Measurements from ENCODE around the gene PRKN.
"Not testable (repeated sequence)": the region's sequence is repeated elsewhere in the genome, so short reads cannot be mapped to it uniquely, and the experiment has no call there.

The PRKN gene

DNA sequence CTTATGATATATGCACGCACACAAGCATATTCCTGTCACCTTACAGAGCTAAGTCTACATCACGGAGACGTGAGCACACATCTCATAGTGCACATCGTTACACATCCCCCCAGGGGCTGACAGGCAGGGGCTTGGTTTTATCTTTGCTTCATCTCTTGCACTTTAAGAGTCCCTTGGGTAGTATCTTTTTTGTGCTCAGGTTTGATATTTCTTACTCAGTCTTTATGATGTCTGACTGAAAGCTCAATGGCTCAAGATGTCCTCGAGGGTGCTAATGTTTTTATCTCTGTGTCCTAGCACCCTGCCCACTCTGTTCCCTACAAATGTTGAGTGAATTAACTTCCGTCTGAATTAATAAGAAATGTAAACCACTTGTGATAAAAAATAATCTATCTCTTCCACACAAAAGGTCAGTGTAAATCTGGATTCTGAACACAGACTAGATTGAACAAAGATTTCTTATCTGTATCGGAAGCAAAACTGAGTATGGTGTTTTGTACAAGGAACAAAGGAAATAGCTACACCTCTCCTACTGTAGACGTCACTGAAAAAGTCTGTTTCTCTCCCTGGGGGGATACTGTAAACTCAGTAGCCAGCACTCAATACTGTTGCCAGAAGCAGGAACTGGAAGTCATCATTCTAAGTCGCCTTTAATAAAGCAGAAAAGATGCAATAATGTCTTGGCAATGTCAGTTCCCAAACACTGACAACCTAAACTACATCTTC is 195.1 kb downstream of the PRKN start:
- Mint-ChIP-seq H3K4me1 (ENCODE audit: low read depth) (no peaks in the 10 kb centered on the region), H3K4me3 (no peak overlapping the region), H3K27ac (no peak overlapping the region), H3K36me3 (peaks cover 2% of the 10 kb centered on the region), H3K27me3 (no peaks in the 10 kb centered on the region), H3K9me3 (ENCODE audit: low read depth) (no peaks in the 10 kb centered on the region)

DNA sequence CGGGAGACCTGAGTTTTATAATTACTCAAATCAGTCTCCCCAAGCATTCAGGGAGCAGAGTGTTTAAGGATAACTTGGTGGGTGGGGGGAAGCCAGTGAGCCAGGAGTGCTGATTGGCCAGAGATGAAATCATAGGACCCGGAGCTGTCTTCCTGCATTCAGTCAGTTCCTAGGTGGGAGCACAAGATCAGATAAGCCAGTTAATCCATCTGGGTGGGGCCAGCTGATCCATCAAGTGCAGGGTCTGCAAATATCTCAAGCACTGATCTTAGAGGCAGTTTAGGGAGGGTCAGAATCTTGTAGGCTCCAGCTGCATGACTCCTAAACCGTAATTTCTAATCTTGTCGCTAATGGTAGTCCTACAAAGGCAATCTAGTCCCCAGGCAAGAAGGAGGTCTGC is 196.2 kb downstream of the PRKN start:
- not testable (repeated sequence) for H3K4me1 Mint-ChIP-seq (ENCODE audit: low read depth); H3K27me3 Mint-ChIP-seq; H3K27ac Mint-ChIP-seq; H3K36me3 Mint-ChIP-seq; H3K9me3 Mint-ChIP-seq (ENCODE audit: low read depth); H3K4me3 Mint-ChIP-seq

- H3K4me1 Mint-ChIP-seq (ENCODE audit: low read depth): no peaks in the 10 kb centered on the region
Measured at GRCh38 chr6:162528538-162528937, 199.0 kb downstream of the PRKN start.

GRCh38 chr6:162526960-162527359 is 200.6 kb downstream of the PRKN start:
- Mint-ChIP-seq H3K4me3 (no peak overlapping the region), H3K9me3 (ENCODE audit: low read depth) (no peaks in the 10 kb centered on the region), H3K4me1 (ENCODE audit: low read depth) (no peaks in the 10 kb centered on the region), H3K27ac (no peak overlapping the region), H3K36me3 (peaks cover 6% of the 10 kb centered on the region), H3K27me3 (no peaks in the 10 kb centered on the region)

More at GRCh38 chr6:162528538-162528937, 199.0 kb downstream of the PRKN start:
- H3K36me3 Mint-ChIP-seq: peaks cover 2% of the 10 kb centered on the region
- H3K9me3 Mint-ChIP-seq (ENCODE audit: low read depth): no peaks in the 10 kb centered on the region
- no peaks in the 10 kb centered on the region for H3K27me3 Mint-ChIP-seq
- no peak overlapping the region for H3K4me3 Mint-ChIP-seq
- H3K27ac Mint-ChIP-seq: no peak overlapping the region

- no peak overlapping the region for H3K27ac Mint-ChIP-seq
- peaks cover 6% of the 10 kb centered on the region for H3K36me3 Mint-ChIP-seq
- H3K9me3 Mint-ChIP-seq (ENCODE audit: low read depth): no peaks in the 10 kb centered on the region
- H3K27me3 Mint-ChIP-seq: no peaks in the 10 kb centered on the region
- no peaks in the 10 kb centered on the region for H3K4me1 Mint-ChIP-seq (ENCODE audit: low read depth)
- no peak overlapping the region for H3K4me3 Mint-ChIP-seq
Measured at GRCh38 chr6:162525181-162525580, 202.4 kb downstream of the PRKN start.

DNA sequence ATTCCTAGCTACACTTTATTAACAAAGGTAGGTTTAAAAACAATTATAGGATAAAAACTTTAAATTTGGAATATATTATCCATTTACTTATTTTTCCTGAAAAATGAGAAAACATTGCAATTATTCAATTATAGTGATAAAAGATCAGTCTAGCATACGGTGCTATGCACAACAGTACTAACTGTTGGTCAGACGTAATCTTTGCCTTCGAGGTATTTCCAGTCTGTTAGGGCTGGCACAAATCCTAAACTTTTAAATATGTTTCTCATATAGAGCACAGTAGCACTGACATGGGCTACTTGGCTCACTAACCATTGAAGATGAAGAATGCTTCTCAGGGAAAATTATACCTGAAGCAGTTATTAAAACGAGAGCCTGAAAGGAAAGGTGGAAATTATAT is 214.8 kb downstream of the PRKN start:
- Mint-ChIP-seq H3K4me1 (ENCODE audit: low read depth) (no peaks in the 10 kb centered on the region), H3K27me3 (no peaks in the 10 kb centered on the region), H3K9me3 (ENCODE audit: low read depth) (no peaks in the 10 kb centered on the region), H3K36me3 (peaks cover 3% of the 10 kb centered on the region), H3K27ac (no peak overlapping the region), H3K4me3 (no peak overlapping the region)

DNA sequence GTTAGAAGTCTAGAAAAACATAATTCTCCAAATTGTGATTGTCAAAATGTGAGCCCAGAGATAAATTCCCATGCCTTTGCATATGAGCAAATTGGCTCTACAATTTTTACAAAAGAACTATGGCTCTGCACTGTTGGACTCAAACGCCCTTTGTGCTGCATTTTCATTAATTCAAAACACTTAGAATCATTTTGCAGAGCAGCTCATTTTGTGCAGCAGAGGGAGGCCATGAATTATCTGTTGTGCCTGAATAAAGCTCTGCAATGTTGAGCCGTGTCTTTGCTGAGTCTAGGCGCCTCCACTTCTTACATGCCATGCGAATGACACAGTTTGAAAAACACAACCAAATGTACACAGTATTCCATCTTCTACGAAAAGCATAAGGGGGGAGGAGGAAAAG is 230.2 kb downstream of the PRKN start:
- H3K36me3 Mint-ChIP-seq: no peaks in the 10 kb centered on the region
- H3K27ac Mint-ChIP-seq: no peak overlapping the region
- H3K4me1 Mint-ChIP-seq (ENCODE audit: low read depth): no peaks in the 10 kb centered on the region
- H3K9me3 Mint-ChIP-seq (ENCODE audit: low read depth): no peaks in the 10 kb centered on the region
- H3K4me3 Mint-ChIP-seq: no peak overlapping the region
- H3K27me3 Mint-ChIP-seq: no peaks in the 10 kb centered on the region

DNA sequence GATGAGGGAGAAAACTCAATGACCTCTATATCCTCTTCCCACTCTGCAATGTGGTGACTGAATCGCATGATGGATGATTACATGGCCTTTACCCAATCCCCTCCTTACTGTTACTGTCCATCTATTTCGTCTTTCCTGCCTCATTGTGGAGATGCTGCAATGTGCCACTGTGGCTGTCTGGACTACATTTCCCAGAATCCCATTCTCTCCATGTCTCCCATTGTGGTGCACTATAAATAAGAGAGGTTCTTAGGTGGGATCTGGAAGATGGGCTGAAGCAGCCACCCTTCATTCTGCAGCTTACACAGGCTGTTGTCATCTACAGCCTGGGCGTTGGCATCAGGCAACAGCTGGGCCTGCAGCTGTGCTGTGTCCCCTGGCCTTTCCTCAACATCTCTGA is 233.6 kb downstream of the PRKN start:
- H3K4me3 Mint-ChIP-seq: no peak overlapping the region
- H3K27me3 Mint-ChIP-seq: no peaks in the 10 kb centered on the region
- H3K36me3 Mint-ChIP-seq: peaks cover 7% of the 10 kb centered on the region
- H3K4me1 Mint-ChIP-seq (ENCODE audit: low read depth): no peaks in the 10 kb centered on the region
- no peaks in the 10 kb centered on the region for H3K9me3 Mint-ChIP-seq (ENCODE audit: low read depth)
- no peak overlapping the region for H3K27ac Mint-ChIP-seq

DNA sequence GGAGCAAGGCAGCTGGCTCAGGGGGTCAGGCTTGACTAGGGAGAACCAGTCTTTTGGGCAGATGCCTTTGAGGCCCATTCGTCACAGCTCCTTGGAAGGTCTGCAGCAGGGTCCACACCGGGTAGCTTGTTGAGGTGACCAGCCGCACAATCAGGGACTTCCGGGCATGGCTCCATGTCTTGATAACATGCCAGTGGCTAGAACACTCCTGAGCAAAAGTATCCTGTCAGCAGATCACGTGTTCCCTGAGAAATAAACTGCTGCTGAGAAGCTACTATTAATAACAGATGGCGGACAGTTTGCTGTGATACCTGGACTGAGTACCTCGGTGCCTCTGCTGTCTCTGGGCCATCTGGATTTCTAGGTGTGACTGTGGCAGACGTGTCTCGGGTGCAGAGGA is 235.9 kb downstream of the PRKN start:
- no peak overlapping the region for H3K4me3 Mint-ChIP-seq
- no peaks in the 10 kb centered on the region for H3K4me1 Mint-ChIP-seq (ENCODE audit: low read depth)
- H3K27me3 Mint-ChIP-seq: no peaks in the 10 kb centered on the region
- no peak overlapping the region for H3K27ac Mint-ChIP-seq
- H3K9me3 Mint-ChIP-seq (ENCODE audit: low read depth): no peaks in the 10 kb centered on the region
- H3K36me3 Mint-ChIP-seq: peaks cover 9% of the 10 kb centered on the region

GRCh38 chr6:162489101-162489976 is 238.2 kb downstream of the PRKN start:
- Mint-ChIP-seq H3K4me3 (no peak overlapping the region), H3K27ac (no peak overlapping the region), H3K36me3 (peaks cover 9% of the 10 kb centered on the region), H3K4me1 (ENCODE audit: low read depth) (no peaks in the 10 kb centered on the region), H3K27me3 (no peaks in the 10 kb centered on the region), H3K9me3 (ENCODE audit: low read depth) (no peaks in the 10 kb centered on the region)

GRCh38 chr6:162488444-162488843 is 239.1 kb downstream of the PRKN start:
- H3K27me3 Mint-ChIP-seq: no peaks in the 10 kb centered on the region
- H3K4me1 Mint-ChIP-seq (ENCODE audit: low read depth): no peaks in the 10 kb centered on the region
- no peak overlapping the region for H3K4me3 Mint-ChIP-seq
- peaks cover 9% of the 10 kb centered on the region for H3K36me3 Mint-ChIP-seq
- H3K9me3 Mint-ChIP-seq (ENCODE audit: low read depth): no peaks in the 10 kb centered on the region
- H3K27ac Mint-ChIP-seq: no peak overlapping the region

DNA sequence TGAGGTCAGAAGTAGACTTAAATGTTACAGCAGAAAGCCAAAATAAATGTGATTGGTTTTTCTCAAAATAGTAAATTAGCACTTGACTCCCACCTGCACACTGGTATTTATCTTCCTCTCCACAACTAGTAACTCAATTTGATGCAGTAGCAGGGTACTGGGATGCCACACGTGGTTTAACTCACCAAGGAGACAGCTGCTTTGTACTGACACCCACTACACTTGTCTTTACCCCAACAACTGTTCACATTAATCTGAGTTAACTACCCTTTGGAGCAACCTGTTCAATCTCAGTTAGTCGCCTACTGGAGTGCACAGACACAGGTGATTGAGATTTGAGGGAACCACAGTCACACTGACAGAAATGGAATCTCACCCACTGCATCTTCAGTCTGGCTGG is 242.1 kb downstream of the PRKN start:
- Mint-ChIP-seq H3K27me3 (no peaks in the 10 kb centered on the region), H3K4me1 (ENCODE audit: low read depth) (no peaks in the 10 kb centered on the region), H3K4me3 (no peak overlapping the region), H3K9me3 (ENCODE audit: low read depth) (no peaks in the 10 kb centered on the region), H3K27ac (no peak overlapping the region), H3K36me3 (peaks cover 11% of the 10 kb centered on the region)

DNA sequence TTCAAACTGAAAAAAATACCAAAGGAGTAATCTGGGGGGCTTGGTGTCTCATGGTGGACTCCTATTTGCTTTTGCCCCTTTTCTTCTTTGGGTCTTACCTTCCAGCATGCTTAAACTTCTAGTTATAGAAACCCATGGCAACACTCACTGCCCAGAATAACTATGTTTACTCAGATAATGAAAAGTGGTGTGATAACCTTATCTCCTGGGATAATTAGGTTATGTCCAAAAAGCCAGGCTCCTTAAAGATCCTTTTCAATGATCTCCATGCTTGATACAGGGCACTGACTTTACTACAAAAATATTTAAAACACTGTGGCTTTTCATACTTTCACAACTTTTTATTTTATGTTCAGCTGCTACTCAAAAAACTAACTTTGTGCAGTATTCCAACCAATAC is 245.6 kb downstream of the PRKN start:
- Mint-ChIP-seq H3K9me3 (ENCODE audit: low read depth) (peaks cover 8% of the 10 kb centered on the region), H3K36me3 (peaks cover 8% of the 10 kb centered on the region), H3K4me1 (ENCODE audit: low read depth) (no peaks in the 10 kb centered on the region), H3K27me3 (no peaks in the 10 kb centered on the region), H3K27ac (no peak overlapping the region), H3K4me3 (no peak overlapping the region)

DNA sequence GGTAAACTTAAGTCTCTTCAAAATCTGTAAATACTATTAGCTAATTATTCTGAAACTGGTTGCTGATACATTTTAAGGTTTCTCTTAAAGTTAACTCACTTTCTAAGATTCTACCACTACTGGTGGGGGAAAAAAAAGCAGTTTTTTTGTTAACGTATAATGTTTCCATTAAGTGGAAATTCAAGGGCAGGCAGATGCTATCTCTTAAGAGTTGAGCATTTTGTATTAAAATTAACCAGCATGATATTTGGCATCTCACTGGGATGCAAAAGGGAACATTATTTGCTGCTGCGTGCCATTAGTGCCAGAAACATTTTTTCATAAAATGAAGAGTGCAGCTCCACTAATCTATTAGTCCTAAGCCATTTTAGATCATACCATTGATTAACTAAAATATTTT is 246.2 kb downstream of the PRKN start:
- H3K4me3 Mint-ChIP-seq: no peak overlapping the region
- H3K27ac Mint-ChIP-seq: no peak overlapping the region

DNA sequence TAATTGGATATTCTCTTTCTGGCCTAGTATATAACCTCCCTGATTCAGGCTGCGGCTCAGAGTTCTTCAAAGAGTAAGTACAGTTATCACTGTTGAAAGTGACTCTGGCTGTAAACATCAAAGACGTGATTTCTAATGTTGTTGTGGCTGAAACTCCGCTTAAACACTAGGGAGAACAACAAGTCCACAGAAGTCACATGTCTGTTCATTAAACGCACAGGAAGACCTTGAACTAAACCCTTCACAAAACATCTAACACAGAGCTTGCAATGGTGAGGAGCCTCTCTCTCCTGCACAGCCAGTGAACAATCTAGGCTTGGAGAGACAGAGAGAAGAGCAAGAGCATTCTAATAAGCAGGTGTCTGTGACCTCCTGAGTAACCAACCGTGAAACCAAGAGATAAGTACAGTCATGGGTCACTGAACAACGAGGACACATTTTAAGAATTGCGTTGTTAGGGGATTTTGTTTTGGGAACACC is 249.3 kb downstream of the PRKN start:
- no peaks in the 10 kb centered on the region for H3K27me3 Mint-ChIP-seq
- H3K36me3 Mint-ChIP-seq: peaks cover 10% of the 10 kb centered on the region
- no peak overlapping the region for H3K4me3 Mint-ChIP-seq
- no peaks in the 10 kb centered on the region for H3K4me1 Mint-ChIP-seq (ENCODE audit: low read depth)
- no peak overlapping the region for H3K27ac Mint-ChIP-seq
- peaks cover 8% of the 10 kb centered on the region for H3K9me3 Mint-ChIP-seq (ENCODE audit: low read depth)

More for the DNA sequence above, 246.2 kb downstream of the PRKN start:
- Mint-ChIP-seq H3K27me3 (no peaks in the 10 kb centered on the region), H3K4me1 (ENCODE audit: low read depth) (no peaks in the 10 kb centered on the region), H3K36me3 (peaks cover 8% of the 10 kb centered on the region), H3K9me3 (ENCODE audit: low read depth) (peaks cover 8% of the 10 kb centered on the region)

Measured in activated naive CD8-positive, alpha-beta T cell (primary cell).